ENCODE data around the gene MACROD2.
"Not testable (repeated sequence)": the region's sequence is repeated elsewhere in the genome, so short reads cannot be mapped to it uniquely, and the experiment has no call there.

GRCh38 chr20:14044712-14045276 lies 49.5 kb downstream of the MACROD2 start:
- TF ChIP-seq RFX5 (IDR thresholded peaks at IDR 0.05); KDM1A (IDR thresholded peaks at IDR 0.05; ENCODE audit: low read depth); SMC3 (IDR thresholded peaks at IDR 0.05); CTCF (IDR thresholded peaks at IDR 0.05); MYC (IDR thresholded peaks at IDR 0.05; ENCODE audit: borderline replicate concordance, low read length); JUNB (IDR thresholded peaks at IDR 0.05); HOXA7 (CRISPR knock-in tag; IDR thresholded peaks at IDR 0.05); POLR2A (IDR thresholded peaks at IDR 0.05; ENCODE audit: low read length); CBX2 (IDR thresholded peaks at IDR 0.05; ENCODE audit: borderline replicate concordance, low read depth); ESRRA (IDR thresholded peaks at IDR 0.05; ENCODE audit: borderline replicate concordance, low read length): not testable (repeated sequence)
- TF ChIP-seq, protein P1, sequence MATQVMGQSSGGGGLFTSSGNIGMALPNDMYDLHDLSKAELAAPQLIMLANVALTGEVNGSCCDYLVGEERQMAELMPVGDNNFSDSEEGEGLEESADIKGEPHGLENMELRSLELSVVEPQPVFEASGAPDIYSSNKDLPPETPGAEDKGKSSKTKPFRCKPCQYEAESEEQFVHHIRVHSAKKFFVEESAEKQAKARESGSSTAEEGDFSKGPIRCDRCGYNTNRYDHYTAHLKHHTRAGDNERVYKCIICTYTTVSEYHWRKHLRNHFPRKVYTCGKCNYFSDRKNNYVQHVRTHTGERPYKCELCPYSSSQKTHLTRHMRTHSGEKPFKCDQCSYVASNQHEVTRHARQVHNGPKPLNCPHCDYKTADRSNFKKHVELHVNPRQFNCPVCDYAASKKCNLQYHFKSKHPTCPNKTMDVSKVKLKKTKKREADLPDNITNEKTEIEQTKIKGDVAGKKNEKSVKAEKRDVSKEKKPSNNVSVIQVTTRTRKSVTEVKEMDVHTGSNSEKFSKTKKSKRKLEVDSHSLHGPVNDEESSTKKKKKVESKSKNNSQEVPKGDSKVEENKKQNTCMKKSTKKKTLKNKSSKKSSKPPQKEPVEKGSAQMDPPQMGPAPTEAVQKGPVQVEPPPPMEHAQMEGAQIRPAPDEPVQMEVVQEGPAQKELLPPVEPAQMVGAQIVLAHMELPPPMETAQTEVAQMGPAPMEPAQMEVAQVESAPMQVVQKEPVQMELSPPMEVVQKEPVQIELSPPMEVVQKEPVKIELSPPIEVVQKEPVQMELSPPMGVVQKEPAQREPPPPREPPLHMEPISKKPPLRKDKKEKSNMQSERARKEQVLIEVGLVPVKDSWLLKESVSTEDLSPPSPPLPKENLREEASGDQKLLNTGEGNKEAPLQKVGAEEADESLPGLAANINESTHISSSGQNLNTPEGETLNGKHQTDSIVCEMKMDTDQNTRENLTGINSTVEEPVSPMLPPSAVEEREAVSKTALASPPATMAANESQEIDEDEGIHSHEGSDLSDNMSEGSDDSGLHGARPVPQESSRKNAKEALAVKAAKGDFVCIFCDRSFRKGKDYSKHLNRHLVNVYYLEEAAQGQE (IDR thresholded peaks at IDR 0.05): not testable (repeated sequence)

All from A549 (cell line).